Heart left ventricle (tissue), 16 donors: ENCODE data around the gene ADGRG1. TPM values are rescaled to one million over a fixed set of nuclear protein-coding genes. Genes with fewer than 3 reads are reported as not detected.

Experiments used
- ATAC-seq, 4 donors: fragments of 200-7000 bp; cut with Tn5 transposase; one replicate each; pipeline ENCODE4 v1.9.1; 2020 to 2022; ENCODE audit warnings: moderate library complexity in 4 of 4, mild to moderate bottlenecking in 3 of 4, moderate number of reproducible peaks in 1 of 4
- DNase-seq, 5 donors: peaks; one replicate each; pipeline ENCODE4 v3.0.0-alpha.2; 2020
- H3K27ac ChIP-seq, 12 donors: fragments of 200-600 bp; sonication (generic) in 4 of 12; one replicate each; pipeline versions ENCODE4 v1.5.0 to v1.8.0; 2016 to 2022; ENCODE audit warnings: mild to moderate bottlenecking in 2 of 12
- H3K27me3 ChIP-seq, 9 donors: fragments of 200-600 bp; sonication (generic) in 2 of 9; one replicate each; pipeline versions ENCODE4 v1.5.1 to v1.8.0; 2016 to 2022; ENCODE audit warnings: mild to moderate bottlenecking in 3 of 9
- H3K36me3 ChIP-seq, 9 donors: fragments of 200-600 bp; sonication (generic) in 2 of 9; one replicate each; pipeline versions ENCODE4 v1.5.0 to v1.8.0; 2018 to 2022; ENCODE audit warnings: mild to moderate bottlenecking in 2 of 9
- H3K4me1 ChIP-seq, 12 donors: fragments of 200-600 bp; sonication (generic) in 4 of 12; one replicate each; pipeline versions ENCODE4 v1.5.0 to v1.8.0; 2016 to 2022; ENCODE audit warnings: mild to moderate bottlenecking in 3 of 12
- H3K4me3 ChIP-seq, 12 donors: fragments of 200-600 bp; sonication (generic) in 4 of 12; one replicate each; pipeline versions ENCODE4 v1.5.0 to v1.8.0; 2017 to 2022; ENCODE audit warnings: mild to moderate bottlenecking in 9 of 12, moderate library complexity in 4 of 12
- H3K9me3 ChIP-seq, 12 donors: fragments of 200-600 bp; sonication (generic) in 4 of 12; one replicate each; pipeline versions ENCODE4 v1.5.0 to v1.8.0; 2016 to 2022; ENCODE audit warnings: mild to moderate bottlenecking in 1 of 12
- POLR2A ChIP-seq, 2 donors: fragments of 450-650 bp; IDR thresholded peaks; one replicate each; pipeline ENCODE4 v1.6.1; 2017; ENCODE audit warnings: antibody characterized with exemption in 2 of 2, mild to moderate bottlenecking in 2 of 2, moderate library complexity in 2 of 2
- WGBS, 4 donors: extraction: QIAGEN DNeasy Blood & Tissue Kit in 2 of 4; methylation state at CpG; one replicate each; pipeline versions ENCODE4 v1.1.5 to v1.1.7; 2013 to 2018; 5-methylcytosine and 5-hydroxymethylcytosine counted together
- intact Hi-C, 10 donors: fragments of 100-400 bp; cut with DNase I; formaldehyde crosslinking; loops; one replicate each; pipeline versions ENCODE4 v1.11.1 to v1.14.2; 2022
- polyA plus RNA-seq, 2 donors: library from polyadenylated mRNA; stranded (reverse); fragments of 200-250 nt; gene quantifications; one replicate each; pipeline ENCODE4 v1.2.3, GENCODE V29; 2013
- total RNA-seq, 9 donors: library from RNA; depleted of rRNA in 2 of 9; stranded (reverse); fragments of >200 nt in 2 of 9; fragmentation: NEBNext Ultra II Directional in 3 of 9; extraction: Animal tissue kit (Norgen Biotek cat#: 25700) in 3 of 9; gene quantifications; one replicate each; pipeline versions ENCODE4 v1.1.0 to v1.2.4, GENCODE V29; 2016 to 2023
- TF ChIP-seq, protein P1 (sequence below), 12 donors: fragments of 200-600 bp; sonication (generic) in 4 of 12; IDR thresholded peaks; one replicate each; pipeline versions ENCODE4 v1.5.0 to v1.8.0; 2018 to 2022; ENCODE audit warnings: antibody characterized with exemption in 12 of 12, mild to moderate bottlenecking in 5 of 12
- donor health status: ischemic (EF 13 %, LVEDD 7.1; RV severe dilation, severe dysfunction).
- donor health status: healthy with polysubstance abuse.
- donor health status: DM: no; HTN: yes; CAD: no.
- donor health status: DM: no; HTN: no; CAD: no.
- donor health status: ischemic (EF 25% LVEDD 6.9; RV normal size, moderate dysfunction).
- donor health status: ischemic (EF 25% LVEDD 5.7; RV mildly dilated, moderate dysfunction).
- donor health status: healthy.
- donor health status: DM: yes; HTN: yes; CAD: no.
- donor health status: ischemic (EF 35%, LVEDD 5.7; RV mildly dilated, moderate dysfunction).
- donor health status: nonischemic (EF 11% LVEDD 7.7; RV severe dilation, severe dysfunction).
- donor health status: DM: yes; HTN: yes; CAD: no.
- donor health status: PGD.
- donor health status: ischemic (EF 29% LVEDD 5.4; RV normal size, mild dysfunction).
- donor health status: nonischemic (EF 23%, LVEDD 6.1; RV moderate dilation, normal function).

The ADGRG1 gene
- total and polyA plus RNA-seq, 11 donors = 14.1 to 65.2 (median 17.5) TPM

- Histone ChIP-seq H3K4me1 (peaks cover 0 to 19% (median 10%) of the 10 kb centered on the region in 12 donors), H3K36me3 (no peaks in the 10 kb centered on the region), H3K27me3 (no peaks in the 10 kb centered on the region), H3K27ac (peak overlapping the region in 1 of 12 donors; percentile 62), H3K9me3 (no peaks in the 10 kb centered on the region), H3K4me3 (no peak overlapping the region)
- ATAC-seq = no peak
- intact Hi-C loops = no loop called here
- TF ChIP-seq, protein P1, sequence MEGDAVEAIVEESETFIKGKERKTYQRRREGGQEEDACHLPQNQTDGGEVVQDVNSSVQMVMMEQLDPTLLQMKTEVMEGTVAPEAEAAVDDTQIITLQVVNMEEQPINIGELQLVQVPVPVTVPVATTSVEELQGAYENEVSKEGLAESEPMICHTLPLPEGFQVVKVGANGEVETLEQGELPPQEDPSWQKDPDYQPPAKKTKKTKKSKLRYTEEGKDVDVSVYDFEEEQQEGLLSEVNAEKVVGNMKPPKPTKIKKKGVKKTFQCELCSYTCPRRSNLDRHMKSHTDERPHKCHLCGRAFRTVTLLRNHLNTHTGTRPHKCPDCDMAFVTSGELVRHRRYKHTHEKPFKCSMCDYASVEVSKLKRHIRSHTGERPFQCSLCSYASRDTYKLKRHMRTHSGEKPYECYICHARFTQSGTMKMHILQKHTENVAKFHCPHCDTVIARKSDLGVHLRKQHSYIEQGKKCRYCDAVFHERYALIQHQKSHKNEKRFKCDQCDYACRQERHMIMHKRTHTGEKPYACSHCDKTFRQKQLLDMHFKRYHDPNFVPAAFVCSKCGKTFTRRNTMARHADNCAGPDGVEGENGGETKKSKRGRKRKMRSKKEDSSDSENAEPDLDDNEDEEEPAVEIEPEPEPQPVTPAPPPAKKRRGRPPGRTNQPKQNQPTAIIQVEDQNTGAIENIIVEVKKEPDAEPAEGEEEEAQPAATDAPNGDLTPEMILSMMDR (IDR thresholded peaks at IDR 0.05) = no peak
- TF ChIP-seq POLR2A (IDR thresholded peaks at IDR 0.05) = no peak
- WGBS, 4 donors = 85 to 100% (median 88%) methylated on average over 1 to 4 of the region's 4 CpGs
- DNase-seq = peak in 1 of 5 donors; percentile 2
Measured at GRCh38 chr16:57610611-57611010, 17.8 kb upstream of the ADGRG1 start.

DNA sequence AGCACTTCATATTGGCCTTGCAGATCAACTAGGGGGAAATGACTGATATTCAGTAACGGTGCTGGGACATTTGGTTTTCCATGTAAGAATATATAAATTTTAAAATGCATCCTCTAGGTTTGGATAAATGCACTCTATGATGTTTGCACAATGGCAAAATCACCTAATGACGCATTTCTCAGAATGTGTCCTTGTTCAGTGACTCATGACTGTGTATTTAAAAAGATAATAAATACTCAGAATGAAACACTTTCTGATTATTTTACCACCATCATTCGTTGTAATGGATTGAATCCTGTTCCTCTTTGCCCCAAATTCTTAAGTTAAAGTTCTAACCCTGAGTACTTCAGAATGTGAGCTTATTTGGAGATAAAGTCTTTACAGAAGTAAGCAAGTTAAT is 17.2 kb upstream of the ADGRG1 start:
- no peaks in the 10 kb centered on the region for H3K9me3 ChIP-seq
- H3K4me1 ChIP-seq = peaks cover 0 to 19% (median 10%) of the 10 kb centered on the region in 12 donors
- no peak overlapping the region for H3K4me3 ChIP-seq
- no peaks in the 10 kb centered on the region for H3K27me3 ChIP-seq
- peak overlapping the region in 1 of 12 donors; percentile 62 for H3K27ac ChIP-seq
- no peak for TF ChIP-seq POLR2A (IDR thresholded peaks at IDR 0.05)
- TF ChIP-seq, protein P1 (IDR thresholded peaks at IDR 0.05) = no peak
- no peak for ATAC-seq
- no peaks in the 10 kb centered on the region for H3K36me3 ChIP-seq
- intact Hi-C loops = no loop called here
- whole genome bisulfite sequencing, 4 donors = 91 to 96% (median 91%) methylated on average over 3 of the region's 3 CpGs
- DNase-seq = no peak

DNA sequence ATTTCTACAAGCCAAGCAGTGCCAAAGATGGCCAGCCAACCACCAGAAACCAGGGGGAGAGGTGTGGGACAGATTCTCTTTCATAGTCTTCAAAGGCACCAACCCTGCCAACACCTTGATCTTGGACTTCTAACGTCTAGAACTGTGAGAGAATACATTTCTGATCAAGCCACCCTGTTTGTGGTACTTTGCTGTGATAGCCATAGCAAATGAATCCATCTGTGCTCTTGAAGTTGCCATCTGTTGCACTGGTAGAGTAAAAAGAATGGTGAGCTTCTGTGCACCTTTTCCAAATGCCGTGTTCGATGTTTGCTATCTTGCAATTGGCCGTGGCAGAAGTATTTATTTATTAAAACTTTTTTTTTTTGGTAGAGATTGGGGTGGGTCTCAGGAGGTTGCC is 16.7 kb upstream of the ADGRG1 start:
- no peaks in the 10 kb centered on the region for H3K27me3 ChIP-seq
- 83 to 89% (median 88%) methylated on average over 4 of the region's 4 CpGs for WGBS, 4 donors
- TF ChIP-seq, protein P1 (IDR thresholded peaks at IDR 0.05) = no peak
- TF ChIP-seq POLR2A (IDR thresholded peaks at IDR 0.05) = no peak
- intact Hi-C loops = no loop called here
- H3K4me1 ChIP-seq = peaks cover 0 to 19% (median 10%) of the 10 kb centered on the region in 12 donors
- peak in 1 of 5 donors; percentile 2 for DNase-seq
- H3K4me3 ChIP-seq = no peak overlapping the region
- H3K27ac ChIP-seq = no peak overlapping the region
- no peaks in the 10 kb centered on the region for H3K36me3 ChIP-seq
- H3K9me3 ChIP-seq = no peaks in the 10 kb centered on the region
- no peak for ATAC-seq

DNA sequence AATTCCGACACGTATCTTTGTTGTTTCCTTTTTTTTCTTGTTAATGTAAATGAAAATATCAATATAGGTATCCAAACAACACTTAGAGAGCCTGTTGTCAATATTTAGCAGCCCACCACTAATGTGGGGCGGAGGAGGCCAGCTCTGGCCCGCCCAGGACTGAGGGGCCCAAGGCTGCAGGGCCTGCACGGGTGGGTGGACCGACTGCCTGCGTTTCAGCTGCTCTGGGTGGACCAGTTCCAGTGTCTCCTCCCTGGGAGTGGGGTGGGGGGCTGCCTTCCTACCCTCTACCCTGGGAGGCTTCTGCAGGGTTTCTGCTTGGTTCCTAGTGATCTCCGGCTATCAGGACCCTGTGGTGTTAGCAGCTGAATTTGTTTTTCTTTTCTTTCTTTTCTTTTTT is 15.9 kb upstream of the ADGRG1 start:
- TF ChIP-seq POLR2A (IDR thresholded peaks at IDR 0.05) = no peak
- TF ChIP-seq, protein P1 (IDR thresholded peaks at IDR 0.05) = no peak
- H3K9me3 ChIP-seq = no peaks in the 10 kb centered on the region
- 81 to 91% (median 84%) methylated on average over 8 of the region's 8 CpGs for WGBS, 4 donors

More for the DNA sequence above, 15.9 kb upstream of the ADGRG1 start:
- no peaks in the 10 kb centered on the region for H3K27me3 ChIP-seq
- no peak overlapping the region for H3K4me3 ChIP-seq
- H3K4me1 ChIP-seq = peaks cover 0 to 19% (median 10%) of the 10 kb centered on the region in 12 donors
- intact Hi-C loops = no loop called here
- ATAC-seq (no peak), DNase-seq (peak in 1 of 5 donors; percentile 5)
- H3K36me3 ChIP-seq = no peaks in the 10 kb centered on the region
- no peak overlapping the region for H3K27ac ChIP-seq
